ENCODE data around the gene HMCN2.

- no peak for TF ChIP-seq IRF2 (CRISPR knock-in tag; IDR thresholded peaks at IDR 0.05; ENCODE audit: borderline replicate concordance, low read depth)
- TF ChIP-seq CTCF (IDR thresholded peaks at IDR 0.05): no peak
- TF ChIP-seq PRRX2 (CRISPR knock-in tag; IDR thresholded peaks at IDR 0.05): no peak
- TF ChIP-seq USF2 (CRISPR knock-in tag; IDR thresholded peaks at IDR 0.05): no peak
- no peak for TF ChIP-seq RELA (CRISPR knock-in tag; IDR thresholded peaks at IDR 0.05; ENCODE audit: borderline replicate concordance)
- TF ChIP-seq SMAD3 (CRISPR knock-in tag; IDR thresholded peaks at IDR 0.05; ENCODE audit: borderline replicate concordance): no peak
- TF ChIP-seq TP53 (CRISPR knock-in tag; IDR thresholded peaks at IDR 0.05): no peak
- TF ChIP-seq ZBTB21 (CRISPR knock-in tag; IDR thresholded peaks at IDR 0.05; ENCODE audit: borderline replicate concordance): no peak
- no peak for TF ChIP-seq GABPB1 (CRISPR knock-in tag; IDR thresholded peaks at IDR 0.05)
- TF ChIP-seq FOXJ3 (CRISPR knock-in tag; IDR thresholded peaks at IDR 0.05; ENCODE audit: borderline replicate concordance): no peak
- TF ChIP-seq ZNF121 (CRISPR knock-in tag; IDR thresholded peaks at IDR 0.05): no peak
Observed at GRCh38 chr9:130268521-130269211, 3.1 kb downstream of the HMCN2 start.

Measured in WTC11 (cell line).